ENCODE data around the gene LYPD6B.

The LYPD6B gene

GRCh38 chr2:149180226-149180875 lies 141.9 kb downstream of the LYPD6B start:
- in situ Hi-C loops (cut with MboI; ENCODE audit: low sequenced_read_pairs), result no loop called here

DNA sequence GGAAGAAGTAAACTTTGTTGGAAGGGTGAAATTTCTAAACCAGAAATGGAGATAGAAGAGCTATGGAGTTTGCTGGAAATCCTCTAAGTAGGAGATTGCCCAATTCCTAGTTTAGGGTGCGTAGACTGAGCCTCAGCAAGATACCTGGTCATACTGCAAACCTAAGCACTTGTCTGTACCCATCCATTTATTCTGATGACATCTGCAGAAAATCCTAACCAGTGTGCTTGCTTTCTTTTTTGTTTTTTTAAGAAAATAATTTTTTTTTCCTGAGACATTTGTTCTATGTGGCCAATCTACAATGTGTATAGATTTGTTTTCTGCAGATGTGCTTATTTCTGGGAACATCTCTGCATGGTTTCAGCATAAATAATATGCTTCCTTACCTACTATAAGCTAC lies 144.7 kb downstream of the LYPD6B start:
- in situ Hi-C loops (cut with MboI; ENCODE audit: low sequenced_read_pairs), result no loop called here

DNA sequence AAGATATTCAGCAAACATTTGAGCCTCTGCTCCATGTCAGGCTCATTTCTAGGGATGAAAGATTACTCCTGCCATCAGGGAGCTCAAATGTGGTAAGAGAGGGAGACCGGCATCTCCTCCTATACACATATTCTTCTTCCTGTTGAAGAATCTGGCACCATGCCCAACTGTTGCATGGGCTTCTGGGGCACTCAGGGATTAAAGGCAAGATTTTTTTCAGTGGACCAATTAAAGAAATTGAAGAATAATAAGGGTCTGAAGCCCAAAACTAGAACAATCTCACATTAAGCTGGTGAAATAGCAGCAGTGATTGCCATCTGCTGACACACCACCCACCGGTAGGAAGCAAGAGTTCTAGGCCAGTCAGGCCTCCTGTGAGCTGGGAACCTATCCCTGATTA lies 146.5 kb downstream of the LYPD6B start:
- in situ Hi-C loops (cut with MboI; ENCODE audit: low sequenced_read_pairs), result no loop called here

- in situ Hi-C loops (cut with MboI; ENCODE audit: low sequenced_read_pairs), result no loop called here
Observed at GRCh38 chr2:149185942-149186490, 147.5 kb downstream of the LYPD6B start.

DNA sequence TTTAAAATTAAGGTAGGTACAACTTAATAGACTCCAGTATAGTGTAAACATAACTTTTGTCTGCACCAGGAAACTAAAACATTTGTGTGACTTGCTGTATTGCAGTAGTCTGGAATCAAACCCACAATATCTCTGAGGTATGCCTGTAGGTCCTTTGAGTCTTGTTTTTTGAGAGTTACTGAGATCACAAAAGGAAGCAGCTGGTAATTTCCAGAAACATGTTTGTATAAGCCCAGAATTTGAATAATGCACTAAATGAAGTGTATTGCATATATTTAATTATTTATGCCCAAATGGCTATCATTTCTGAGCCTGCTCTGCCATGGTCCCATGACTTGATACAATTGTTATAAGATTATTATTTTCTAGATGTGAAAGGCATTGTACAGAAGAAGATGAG lies 148.6 kb downstream of the LYPD6B start:
- in situ Hi-C loops (cut with MboI; ENCODE audit: low sequenced_read_pairs), result no loop called here

- in situ Hi-C loops (cut with MboI; ENCODE audit: low sequenced_read_pairs), result no loop called here
Observed at GRCh38 chr2:149188291-149188690, 149.8 kb downstream of the LYPD6B start.

- in situ Hi-C loops (cut with MboI; ENCODE audit: low sequenced_read_pairs), result no loop called here
Observed at GRCh38 chr2:149189769-149190168, 151.3 kb downstream of the LYPD6B start.

- in situ Hi-C loops (cut with MboI; ENCODE audit: low sequenced_read_pairs), result no loop called here
Observed at GRCh38 chr2:149191915-149192314, 153.4 kb downstream of the LYPD6B start.

GRCh38 chr2:149192427-149192826 lies 153.9 kb downstream of the LYPD6B start:
- in situ Hi-C loops (cut with MboI; ENCODE audit: low sequenced_read_pairs), result no loop called here

DNA sequence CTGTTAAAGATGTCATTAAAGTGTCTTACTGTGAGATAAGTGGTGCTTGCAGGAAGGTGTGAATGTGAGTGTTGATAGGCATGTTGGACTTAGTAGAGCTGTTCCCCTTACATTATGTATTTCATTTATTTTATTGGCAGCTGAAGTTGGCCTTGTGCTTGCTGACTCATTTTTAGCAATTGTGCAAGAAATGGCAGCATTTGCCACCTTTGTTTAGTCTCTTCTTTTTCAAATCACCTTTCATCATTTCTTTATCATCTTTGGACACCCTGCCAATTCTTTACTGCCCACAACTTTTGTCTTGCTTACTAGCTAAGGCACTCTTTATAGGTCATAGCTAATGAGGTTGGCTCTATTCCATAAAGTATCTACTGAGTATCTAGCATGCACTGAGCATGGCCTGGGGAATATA lies 161.6 kb downstream of the LYPD6B start:
- in situ Hi-C loops (cut with MboI; ENCODE audit: low sequenced_read_pairs), result no loop called here

- in situ Hi-C loops (cut with MboI; ENCODE audit: low sequenced_read_pairs), result no loop called here
Observed at GRCh38 chr2:149204686-149205085, 166.2 kb downstream of the LYPD6B start.

GRCh38 chr2:149205143-149205542 lies 166.6 kb downstream of the LYPD6B start:
- in situ Hi-C loops (cut with MboI; ENCODE audit: low sequenced_read_pairs), result no loop called here

DNA sequence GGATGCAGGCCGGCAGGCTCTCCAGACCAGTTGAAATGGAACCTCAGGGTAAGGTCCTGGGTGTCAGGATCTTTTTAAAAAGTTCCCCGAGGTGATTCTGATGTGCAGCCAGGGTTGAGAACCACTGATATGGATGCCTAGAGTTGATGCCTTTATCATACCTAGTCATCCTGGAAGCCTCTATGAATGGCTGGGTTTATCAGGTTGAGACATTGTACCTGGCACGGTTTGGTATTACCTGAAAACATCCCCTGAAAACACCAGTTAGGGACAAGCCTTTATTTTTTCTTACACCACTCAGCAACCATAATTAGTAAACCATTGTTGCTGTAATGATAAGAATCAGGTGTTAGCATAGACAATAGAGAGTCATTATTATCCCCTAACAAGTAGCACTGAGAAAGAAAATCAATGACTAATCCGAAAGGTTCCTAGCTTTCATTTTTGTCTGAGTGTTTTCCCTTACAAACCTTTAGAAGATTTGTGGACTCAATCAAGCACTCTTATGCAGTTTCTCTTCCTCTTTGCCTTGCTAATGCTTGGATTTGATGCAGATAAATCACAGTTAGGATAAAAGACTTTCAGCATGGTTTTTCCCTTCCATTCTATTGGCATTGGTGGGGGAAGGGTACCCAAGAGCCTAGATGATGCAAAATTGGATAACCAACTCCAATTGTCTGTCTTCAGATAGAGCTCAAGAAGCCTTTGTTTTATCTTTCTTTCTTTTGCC lies 175.4 kb downstream of the LYPD6B start:
- in situ Hi-C loops (cut with MboI; ENCODE audit: low sequenced_read_pairs), result no loop called here

GRCh38 chr2:149218497-149218896 lies 180.0 kb downstream of the LYPD6B start:
- in situ Hi-C loops (cut with MboI; ENCODE audit: low sequenced_read_pairs), result no loop called here

GRCh38 chr2:149219856-149220255 lies 181.4 kb downstream of the LYPD6B start:
- in situ Hi-C loops (cut with MboI; ENCODE audit: low sequenced_read_pairs), result no loop called here

DNA sequence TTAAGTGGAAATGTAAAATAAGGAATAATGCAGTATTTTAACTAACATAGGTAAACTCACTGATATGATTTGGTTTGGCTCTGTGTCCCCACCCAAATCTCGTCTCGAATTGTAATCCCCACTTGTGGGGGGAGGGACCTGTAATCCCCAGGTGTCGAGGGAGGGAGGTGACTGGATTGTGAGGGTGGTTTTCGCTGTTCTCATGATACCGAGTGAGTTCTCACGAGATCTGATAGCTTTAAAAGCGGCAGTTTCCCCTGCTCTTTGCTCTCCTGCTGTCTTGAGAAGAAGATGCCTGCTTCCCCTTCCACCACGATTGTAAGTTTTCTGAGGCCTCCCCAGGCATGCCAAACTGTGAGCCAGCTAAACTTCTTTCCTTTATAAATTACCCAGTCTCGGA lies 182.5 kb downstream of the LYPD6B start:
- in situ Hi-C loops (cut with MboI; ENCODE audit: low sequenced_read_pairs), result no loop called here

- in situ Hi-C loops (cut with MboI; ENCODE audit: low sequenced_read_pairs), result no loop called here
Observed at GRCh38 chr2:149221898-149222297, 183.4 kb downstream of the LYPD6B start.

DNA sequence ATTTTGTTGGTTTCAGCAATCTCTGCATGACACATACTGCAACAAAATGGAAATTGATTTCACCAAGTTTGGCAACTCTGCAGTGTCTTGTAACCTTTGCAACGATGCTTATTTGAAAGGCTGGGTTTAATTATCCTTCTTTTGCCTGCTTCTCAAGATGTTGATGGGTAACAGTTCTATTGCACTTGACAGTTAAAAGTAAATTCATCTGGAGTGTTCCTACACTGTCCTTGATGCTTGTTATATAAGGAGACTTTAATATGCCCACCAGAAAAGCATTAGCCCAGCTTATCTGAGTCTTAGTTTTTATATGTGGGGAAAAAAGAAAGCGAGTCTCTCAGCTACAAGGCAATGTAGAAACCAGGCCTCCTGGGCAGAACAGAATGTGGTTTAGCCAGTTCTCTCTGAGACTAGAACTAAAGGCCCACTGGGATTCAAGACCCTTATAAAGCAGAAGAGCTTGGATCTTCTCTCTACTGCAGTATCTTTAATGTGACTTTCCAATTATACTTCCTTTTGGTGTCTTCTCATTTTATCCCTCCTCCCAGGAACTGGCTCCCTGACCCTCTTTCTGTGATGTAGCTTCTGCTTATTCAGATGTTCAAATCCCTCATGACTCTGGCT lies 185.1 kb downstream of the LYPD6B start:
- in situ Hi-C loops (cut with MboI; ENCODE audit: low sequenced_read_pairs), result no loop called here

DNA sequence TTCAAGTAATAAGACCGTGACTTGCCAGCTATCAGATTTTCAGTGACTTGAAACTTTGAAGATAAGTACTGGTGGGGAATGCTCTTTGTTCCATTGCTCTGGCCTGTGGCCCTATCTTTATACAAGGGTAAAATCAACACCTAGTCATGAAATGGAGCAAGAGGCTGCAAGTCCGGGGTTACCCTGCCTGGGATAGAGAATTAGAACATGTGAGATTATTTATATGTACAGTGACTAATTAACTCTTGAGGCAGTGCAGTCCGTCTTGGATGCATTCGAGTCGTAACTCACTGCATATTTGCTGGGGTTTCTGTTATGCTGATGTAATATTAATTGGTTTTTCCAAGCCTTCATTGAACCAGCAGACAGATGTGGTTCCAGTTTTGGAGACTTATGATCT lies 186.0 kb downstream of the LYPD6B start:
- in situ Hi-C loops (cut with MboI; ENCODE audit: low sequenced_read_pairs), result no loop called here

DNA sequence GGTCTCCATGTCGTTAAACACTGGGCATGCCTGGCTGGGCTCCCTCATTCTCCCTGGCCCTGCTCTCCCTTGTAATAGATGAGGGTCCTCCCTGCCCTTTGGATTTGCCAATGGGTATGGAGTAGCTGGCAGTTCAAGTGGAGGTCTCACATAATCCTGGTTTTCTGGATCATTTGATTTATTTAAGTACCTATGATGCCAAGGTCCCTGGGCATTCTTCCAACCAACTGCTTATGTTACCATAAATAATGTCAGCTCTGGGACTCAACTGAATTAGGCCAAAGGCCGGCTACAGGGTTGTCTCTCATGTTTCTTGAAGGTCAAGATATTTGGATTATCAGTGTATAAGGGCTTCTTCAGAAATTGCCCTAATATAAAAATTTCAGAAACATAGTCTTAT lies 186.9 kb downstream of the LYPD6B start:
- in situ Hi-C loops (cut with MboI; ENCODE audit: low sequenced_read_pairs), result no loop called here

DNA sequence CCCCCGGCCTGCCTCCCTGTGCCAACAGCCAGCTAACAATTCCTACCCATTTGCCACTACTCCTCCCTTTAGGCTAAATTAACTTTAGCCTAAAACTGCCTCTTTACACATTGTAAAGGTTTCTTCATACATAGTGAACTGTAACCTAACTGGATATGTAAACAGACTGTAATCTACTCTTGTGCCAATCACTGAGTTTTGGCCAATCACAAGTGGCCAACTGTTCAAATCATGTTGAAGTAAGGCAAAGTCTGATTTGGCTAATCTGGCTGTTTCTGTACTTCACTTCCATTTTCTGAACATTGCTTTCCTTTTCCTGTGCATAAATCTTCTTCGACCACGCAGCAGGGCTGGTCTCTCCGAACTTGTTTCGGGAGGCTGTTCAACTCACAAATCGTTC lies 188.3 kb downstream of the LYPD6B start:
- in situ Hi-C loops (cut with MboI; ENCODE audit: low sequenced_read_pairs), result no loop called here

DNA sequence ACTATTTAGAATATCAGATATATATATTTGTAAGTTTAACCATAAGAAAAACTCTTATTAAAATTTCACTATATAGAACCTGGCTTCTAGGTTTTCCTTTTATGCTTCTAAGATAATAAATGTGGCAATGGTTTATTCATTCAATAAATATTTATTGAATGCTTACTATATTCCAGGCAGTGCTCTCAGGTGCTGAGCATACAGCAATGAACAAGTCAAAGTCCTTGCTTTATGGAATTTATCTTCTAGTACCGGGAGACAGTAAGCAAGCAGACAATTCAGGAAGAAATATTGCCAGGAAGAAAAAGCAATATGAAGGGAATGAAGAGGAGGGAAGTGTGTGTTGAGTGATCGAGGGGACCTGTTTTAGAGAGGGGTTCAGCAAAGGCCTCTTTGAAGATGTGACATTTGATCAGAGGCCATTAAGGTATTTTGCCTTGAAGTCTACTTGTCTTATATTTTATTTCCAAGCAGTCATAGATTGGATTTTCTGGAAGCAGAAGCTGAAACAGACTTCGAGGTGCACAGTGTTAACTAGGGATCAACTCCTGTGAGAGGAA lies 197.4 kb downstream of the LYPD6B start:
- in situ Hi-C loops (cut with MboI; ENCODE audit: low sequenced_read_pairs), result no loop called here

All from HL-60/S4 treated with phorbol 12-myristate 13-acetate at 8.2 ng/mL for 4 days and 3 days (cell line).